Stomach smooth muscle (tissue), 2 donors: ENCODE data around the gene COA8.

Experiments used
- H3K27ac ChIP-seq: one replicate; pipeline ENCODE4 v1.7.0; 2013; ENCODE audit warnings: mild to moderate bottlenecking, low read length, inconsistent platforms
- H3K27me3 ChIP-seq, 2 donors: one replicate each; pipeline ENCODE4 v1.7.0; 2013; ENCODE audit warnings: low read length in 2 of 2; ENCODE audit not compliant: insufficient read depth in 2 of 2, control insufficient read depth in 1 of 2
- H3K36me3 ChIP-seq, 2 donors: one replicate each; pipeline ENCODE4 v1.7.0; 2013; ENCODE audit warnings: low read length in 2 of 2; ENCODE audit not compliant: control insufficient read depth in 2 of 2, insufficient read depth in 2 of 2
- H3K4me1 ChIP-seq: one replicate; pipeline ENCODE4 v1.7.0; 2013; ENCODE audit warnings: low read length; ENCODE audit not compliant: control insufficient read depth, insufficient read depth
- H3K4me3 ChIP-seq, 2 donors: one replicate each; pipeline ENCODE4 v1.7.0; 2013; ENCODE audit warnings: low read length in 2 of 2
- H3K9ac ChIP-seq, 2 donors: one replicate each; pipeline ENCODE4 v1.7.0; 2013; ENCODE audit warnings: low read length in 2 of 2, mild to moderate bottlenecking in 1 of 2
- H3K9me3 ChIP-seq, 2 donors: one replicate each; pipeline ENCODE4 v1.7.0; 2013; ENCODE audit warnings: low read length in 2 of 2; ENCODE audit not compliant: control insufficient read depth in 2 of 2
- donor health status: healthy.
- donor health status: Pancreatic carcinoma.

The COA8 gene

DNA sequence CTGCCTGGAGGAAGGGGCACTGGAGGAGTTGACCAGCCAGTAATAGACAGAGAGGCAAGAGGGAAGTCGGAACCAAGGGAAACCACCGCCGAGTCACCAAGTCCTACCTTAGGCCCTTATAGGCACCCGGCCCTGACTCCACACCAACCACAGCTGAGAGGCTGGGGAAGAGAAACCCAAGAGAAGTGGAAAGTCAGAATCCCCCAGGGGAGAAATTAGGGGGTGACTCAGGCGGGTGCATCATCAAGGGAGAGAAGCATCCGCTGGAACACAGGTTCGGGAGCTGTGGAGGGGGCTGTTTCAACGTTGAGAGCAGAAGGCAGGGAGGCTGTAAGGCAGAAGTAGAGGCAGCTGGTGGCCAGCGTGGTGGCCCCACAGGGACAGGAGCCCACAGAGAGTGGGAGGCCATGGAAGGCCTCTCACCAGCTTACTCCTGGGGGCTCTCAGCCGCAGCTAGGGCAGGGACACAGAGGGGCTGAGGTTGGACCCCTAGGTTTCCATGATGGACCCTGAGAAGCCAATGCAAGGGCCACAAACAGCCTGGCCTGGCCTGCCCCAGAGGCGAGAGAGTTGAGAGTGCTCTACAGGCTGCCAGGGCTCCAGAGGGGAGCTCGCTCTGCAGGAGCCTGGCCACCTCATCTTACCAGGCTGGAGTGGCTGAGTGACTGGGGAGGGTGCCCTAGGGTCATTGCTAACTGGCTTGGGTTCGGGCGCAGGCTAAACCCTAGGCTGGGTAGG lies 35.2 kb upstream of the COA8 start:
- peak overlapping the region; percentile 84 for H3K27ac ChIP-seq
- no peak overlapping the region for H3K9ac ChIP-seq
- H3K36me3 ChIP-seq: peaks cover 5 to 7% of the 10 kb centered on the region in 2 donors
- H3K27me3 ChIP-seq: no peaks in the 10 kb centered on the region
- no peak overlapping the region for H3K4me3 ChIP-seq
- no peaks in the 10 kb centered on the region for H3K9me3 ChIP-seq
- H3K4me1 ChIP-seq: peaks cover 69% of the 10 kb centered on the region

DNA sequence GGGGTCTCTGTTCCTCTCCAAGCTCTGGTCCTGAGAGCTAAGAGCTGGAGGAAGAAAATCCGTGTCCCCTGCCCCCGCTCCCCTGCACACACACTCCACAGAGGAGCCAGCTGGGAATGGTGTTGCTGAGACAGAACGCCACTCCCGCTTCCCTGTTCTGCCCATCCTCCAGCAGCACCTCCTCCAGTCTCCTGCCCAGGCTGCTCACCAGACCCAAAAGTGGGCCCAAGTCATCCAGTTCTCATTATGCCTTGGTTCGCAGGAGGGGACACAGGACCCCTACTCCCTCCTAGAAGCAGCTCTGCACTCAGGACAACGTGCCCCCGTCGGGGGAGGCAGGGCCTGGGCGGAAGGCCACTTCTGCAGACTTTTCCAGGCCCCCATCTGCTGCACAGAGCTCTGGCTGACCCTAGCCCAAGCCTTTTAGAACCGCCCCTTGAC lies 34.6 kb upstream of the COA8 start:
- Histone ChIP-seq H3K9ac (peak overlapping the region in 1 of 2 donors; percentile 29), H3K27me3 (no peaks in the 10 kb centered on the region), H3K4me1 (peaks cover 70% of the 10 kb centered on the region), H3K4me3 (peak overlapping the region; percentile 10 to 90), H3K36me3 (peaks cover 5 to 7% of the 10 kb centered on the region in 2 donors), H3K9me3 (no peaks in the 10 kb centered on the region), H3K27ac (peak overlapping the region; percentile 84)

GRCh38 chr14:103528587-103529382 lies 34.0 kb upstream of the COA8 start, which contains the start of gene TRMT61A:
TRMT61A (plus strand) TSS chr14:103529196; CDS start chr14:103529979, 783 bp downstream.
- H3K27me3 ChIP-seq: no peaks in the 10 kb centered on the region
- H3K9me3 ChIP-seq: no peaks in the 10 kb centered on the region
- H3K4me1 ChIP-seq: peaks cover 74% of the 10 kb centered on the region
- peak within 1 kb of the TSS; percentile 84 for H3K27ac ChIP-seq
- H3K36me3 ChIP-seq: peaks cover 5 to 7% of the 10 kb centered on the region in 2 donors
- peak within 1 kb of the TSS; percentile 90 to 98 for H3K4me3 ChIP-seq
- H3K9ac ChIP-seq: peak within 1 kb of the TSS; percentile 82 to 94

DNA sequence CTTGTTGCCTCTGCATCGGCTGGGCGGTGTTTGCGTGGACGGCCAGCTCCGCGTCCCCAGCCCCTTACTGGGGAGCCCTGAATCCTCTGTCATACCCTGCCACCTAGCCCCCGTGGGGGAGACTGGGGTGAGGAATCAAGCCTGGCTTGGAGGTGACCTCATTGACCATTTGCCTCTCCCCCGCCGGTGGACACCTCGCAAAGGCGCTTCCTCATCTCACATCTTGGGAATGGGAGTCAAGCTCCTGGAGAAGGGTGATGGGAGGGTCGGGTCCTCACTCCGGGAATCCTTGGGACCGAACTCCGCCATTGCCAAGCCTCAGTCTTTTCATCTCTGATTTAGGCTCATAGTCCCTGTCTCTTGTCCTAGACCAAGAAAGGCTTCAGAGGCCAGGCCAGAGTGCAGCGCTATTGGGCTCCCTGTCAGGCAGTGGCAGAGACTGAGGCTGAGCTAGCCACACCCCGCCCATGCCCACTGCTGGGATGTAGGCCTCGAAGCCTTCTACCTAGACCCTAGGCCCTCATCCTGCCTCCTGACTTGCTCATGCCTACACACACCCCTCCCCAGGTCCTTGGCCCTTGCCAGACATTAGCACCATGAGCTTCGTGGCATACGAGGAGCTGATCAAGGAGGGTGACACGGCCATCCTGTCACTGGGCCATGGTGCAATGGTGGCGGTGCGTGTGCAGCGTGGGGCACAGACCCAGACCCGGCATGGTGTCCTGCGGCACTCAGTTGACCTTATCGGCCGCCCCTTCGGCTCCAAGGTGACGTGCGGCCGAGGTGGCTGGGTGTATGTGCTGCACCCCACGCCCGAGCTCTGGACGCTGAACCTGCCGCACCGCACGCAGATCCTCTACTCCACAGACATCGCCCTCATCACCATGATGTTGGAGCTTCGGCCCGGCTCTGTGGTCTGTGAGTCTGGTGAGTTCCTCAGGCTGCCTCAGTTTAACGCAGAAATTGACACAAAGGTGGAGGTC lies 33.1 kb upstream of the COA8 start:
- Histone ChIP-seq H3K27ac (peak overlapping the region; percentile 84), H3K4me3 (peak overlapping the region; percentile 90 to 98), H3K9ac (peak overlapping the region; percentile 82 to 94), H3K9me3 (no peaks in the 10 kb centered on the region), H3K27me3 (no peaks in the 10 kb centered on the region), H3K36me3 (peaks cover 5 to 7% of the 10 kb centered on the region in 2 donors), H3K4me1 (peaks cover 83% of the 10 kb centered on the region)

DNA sequence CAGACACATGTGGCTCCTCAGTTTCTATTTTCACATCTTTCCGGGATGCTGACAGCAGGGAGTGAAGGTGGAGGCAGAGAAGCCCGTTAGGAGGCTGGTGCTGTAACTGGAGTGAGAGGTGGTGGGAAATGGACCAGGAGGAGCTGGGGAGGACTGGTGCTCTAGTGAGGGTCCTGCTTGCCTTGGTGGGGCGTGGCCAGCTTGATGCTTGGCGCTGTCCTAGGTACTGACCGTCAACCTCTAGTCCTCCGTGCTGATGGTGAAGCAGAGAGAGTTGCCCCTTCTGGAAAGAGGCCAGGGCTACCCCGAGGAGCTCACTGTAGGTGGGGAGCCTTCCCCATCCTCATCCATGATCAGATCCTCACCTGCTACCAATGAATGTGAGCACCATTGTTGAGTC lies 32.4 kb upstream of the COA8 start:
- H3K4me1 ChIP-seq: peaks cover 89% of the 10 kb centered on the region
- no peaks in the 10 kb centered on the region for H3K27me3 ChIP-seq
- H3K36me3 ChIP-seq: peaks cover 5 to 7% of the 10 kb centered on the region in 2 donors
- H3K9ac ChIP-seq: no peak overlapping the region
- H3K4me3 ChIP-seq: peak overlapping the region in 1 of 2 donors; percentile 90
- H3K27ac ChIP-seq: peak overlapping the region; percentile 98
- H3K9me3 ChIP-seq: no peaks in the 10 kb centered on the region

GRCh38 chr14:103530831-103531230 lies 31.9 kb upstream of the COA8 start:
- H3K4me1 ChIP-seq: peaks cover 91% of the 10 kb centered on the region
- H3K36me3 ChIP-seq: peaks cover 5 to 7% of the 10 kb centered on the region in 2 donors

DNA sequence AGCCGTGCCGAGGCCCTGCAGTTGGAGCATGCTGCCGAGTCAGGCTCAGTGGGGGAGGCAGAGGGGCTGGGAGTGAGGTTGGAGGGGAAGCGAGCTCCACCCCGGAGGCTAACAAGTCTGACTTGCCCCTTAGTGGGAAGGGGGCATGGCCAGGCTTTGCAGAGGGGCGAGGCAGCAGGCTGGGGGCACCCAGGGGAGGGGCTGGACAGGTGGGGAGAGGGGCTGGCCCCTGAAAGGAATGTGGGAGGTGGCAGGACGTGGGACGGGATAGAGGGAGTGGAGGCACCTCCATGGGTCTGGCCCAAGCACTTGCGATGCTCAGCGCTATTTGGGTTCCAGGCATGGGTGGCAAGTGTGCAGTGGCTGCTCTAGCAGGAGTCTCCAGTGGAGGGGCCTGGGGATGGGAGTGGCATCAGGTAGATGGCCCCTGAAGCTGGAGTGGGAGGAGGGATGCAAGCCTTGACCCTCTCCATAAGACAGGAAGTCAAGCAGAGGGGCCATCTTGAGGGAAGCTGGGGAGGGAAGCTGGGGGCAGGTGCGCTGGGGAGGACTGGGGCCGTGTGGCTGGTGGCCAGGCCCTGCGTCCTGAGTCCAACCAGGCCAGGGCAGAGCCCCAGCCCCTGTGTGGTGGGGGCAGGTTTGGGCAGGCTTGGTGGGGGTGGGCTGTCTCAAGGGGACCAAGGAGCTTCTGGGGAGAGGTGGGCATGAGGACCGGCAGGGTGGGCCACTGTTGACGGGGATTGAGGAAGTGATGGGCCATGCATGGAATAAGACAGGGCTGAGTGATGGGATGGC lies 31.1 kb upstream of the COA8 start:
- Histone ChIP-seq H3K27ac (peak overlapping the region; percentile 98), H3K9me3 (no peaks in the 10 kb centered on the region), H3K27me3 (no peaks in the 10 kb centered on the region), H3K36me3 (peaks cover 5 to 7% of the 10 kb centered on the region in 2 donors), H3K9ac (no peak overlapping the region), H3K4me1 (peaks cover 91% of the 10 kb centered on the region), H3K4me3 (peak overlapping the region in 1 of 2 donors; percentile 47)

More at GRCh38 chr14:103530831-103531230, 31.9 kb upstream of the COA8 start:
- Histone ChIP-seq H3K9me3 (no peaks in the 10 kb centered on the region), H3K27me3 (no peaks in the 10 kb centered on the region), H3K27ac (peak overlapping the region; percentile 98), H3K4me3 (peak overlapping the region in 1 of 2 donors; percentile 90), H3K9ac (no peak overlapping the region)

GRCh38 chr14:103532216-103533136 lies 30.3 kb upstream of the COA8 start:
- Histone ChIP-seq H3K27me3 (no peaks in the 10 kb centered on the region), H3K27ac (peak overlapping the region; percentile 98), H3K9ac (peak overlapping the region; percentile 50 to 58), H3K36me3 (peaks cover 5 to 7% of the 10 kb centered on the region in 2 donors), H3K4me1 (peaks cover 95% of the 10 kb centered on the region), H3K4me3 (peak overlapping the region; percentile 32 to 47), H3K9me3 (no peaks in the 10 kb centered on the region)
